PC-3 (cell line): ENCODE measurements around the gene CNTN1. TPM values are rescaled to one million over a fixed set of nuclear protein-coding genes. Genes with fewer than 3 reads are reported as not detected.

ENCODE experiments used
- ATAC-seq: fragments of 200-7000 bp; cut with Tn5 transposase; 2 replicates; pipeline ENCODE4 v1.9.1; 2020; ENCODE audit warnings: mild to moderate bottlenecking, moderate library complexity
- BruUV-seq: library from RNA; stranded (reverse); fragments of 400-500 nt; replicated peaks from 2 replicates; lab custom pipeline; 2021; lab: Mats Ljungman, UMichigan
- CTCF ChIA-PET: fragments of 300-600 bp; sonication (Branson Sonifier 250); formaldehyde crosslinking; loops from one replicate; lab custom pipeline; 2022; ENCODE audit warnings: antibody characterized with exemption; lab: Charles Lee
- POLR2A ChIA-PET: fragments of 300-600 bp; sonication (Branson Sonifier 250); formaldehyde crosslinking; loops from one replicate; lab custom pipeline; 2022; ENCODE audit warnings: antibody characterized with exemption; ENCODE audit not compliant: unreplicated experiment; lab: Charles Lee
- DNase-seq: peaks from one replicate; pipeline ENCODE4 v3.0.0-alpha.2; 2015
- H2AFZ ChIP-seq: fragments of 300-600 bp; sonication (generic); 2 replicates; pipeline ENCODE4 v1.6.0; 2016; ENCODE audit warnings: antibody characterized with exemption, low read length
- H3F3A ChIP-seq: fragments of 300-600 bp; sonication (generic); one replicate; pipeline ENCODE4 v1.6.0; 2017; ENCODE audit warnings: antibody characterized with exemption, low read length, control low read depth, mild to moderate bottlenecking; ENCODE audit not compliant: unreplicated experiment
- H3K27ac ChIP-seq: fragments of 300-600 bp; sonication (generic); 2 replicates; pipeline ENCODE4 v1.5.1; 2016; ENCODE audit warnings: mild to moderate bottlenecking, low read length
- H3K27me3 ChIP-seq: fragments of 300-600 bp; sonication (generic); 2 replicates; pipeline ENCODE4 v1.6.1; 2016; ENCODE audit warnings: low read length, mixed read lengths
- H3K36me3 ChIP-seq: fragments of 300-600 bp; sonication (generic); 2 replicates; pipeline ENCODE4 v1.6.1; 2016; ENCODE audit warnings: low read depth, mixed run types, low read length, mixed read lengths
- H3K4me1 ChIP-seq: fragments of 300-600 bp; sonication (generic); 2 replicates; pipeline ENCODE4 v1.5.1; 2016; ENCODE audit warnings: low read length; ENCODE audit not compliant: insufficient read depth
- H3K4me2 ChIP-seq: fragments of 300-600 bp; sonication (generic); 2 replicates; pipeline ENCODE4 v1.6.0; 2016; ENCODE audit warnings: low read length
- H3K4me3 ChIP-seq: fragments of 300-600 bp; sonication (generic); 2 replicates; pipeline ENCODE4 v1.5.1; 2016; ENCODE audit warnings: mild to moderate bottlenecking, low read length, mixed read lengths
- H3K79me2 ChIP-seq: fragments of 300-600 bp; sonication (generic); 2 replicates; pipeline ENCODE4 v1.6.1; 2017; ENCODE audit warnings: low read length, mixed read lengths
- H3K9ac ChIP-seq: fragments of 300-600 bp; sonication (generic); 2 replicates; pipeline ENCODE4 v1.6.0; 2016; ENCODE audit warnings: mild to moderate bottlenecking, low read length
- H3K9me2 ChIP-seq: fragments of 300-600 bp; sonication (generic); replicated peaks from 2 replicates; pipeline ENCODE4 v1.6.1; 2016; ENCODE audit warnings: mixed run types, low read length, mixed read lengths
- H3K9me3 ChIP-seq: fragments of 300-600 bp; sonication (generic); 2 replicates; pipeline ENCODE4 v1.6.1; 2016; ENCODE audit warnings: low read length, mixed read lengths
- H4K20me1 ChIP-seq: fragments of 300-600 bp; sonication (generic); 2 replicates; pipeline ENCODE4 v1.6.1; 2016; ENCODE audit warnings: low read length, mixed read lengths
- CTCF ChIP-seq: fragments of 300-600 bp; sonication (generic); conservative IDR thresholded peaks from 2 replicates; pipeline ENCODE4 v1.5.1; 2017; ENCODE audit warnings: antibody characterized with exemption, low read depth, mild to moderate bottlenecking, low read length
- EZH2 ChIP-seq: fragments of 300-600 bp; sonication (generic); IDR thresholded peaks from one replicate; pipeline ENCODE4 v1.6.1; 2017; ENCODE audit warnings: antibody characterized with exemption, mild to moderate bottlenecking, low read length; ENCODE audit not compliant: unreplicated experiment
- EZH2phosphoT487 ChIP-seq: fragments of 300-600 bp; sonication (generic); IDR thresholded peaks from 2 replicates; pipeline ENCODE4 v1.6.1; 2018; ENCODE audit warnings: mild to moderate bottlenecking, antibody characterized with exemption, low read length, borderline replicate concordance
- intact Hi-C: fragments of 100-400 bp; cut with micrococcal nuclease; formaldehyde crosslinking; loops from 2 replicates; pipeline ENCODE4 v1.9.0; 2023
- total RNA-seq: library from RNA; depleted of rRNA; stranded (reverse); fragments of >200 nt; gene quantifications from 2 replicates; pipeline ENCODE4 v1.2.3, GENCODE V29; 2014

The CNTN1 gene
- total RNA-seq, 1 experiment from 2014 or later, result not detected

DNA sequence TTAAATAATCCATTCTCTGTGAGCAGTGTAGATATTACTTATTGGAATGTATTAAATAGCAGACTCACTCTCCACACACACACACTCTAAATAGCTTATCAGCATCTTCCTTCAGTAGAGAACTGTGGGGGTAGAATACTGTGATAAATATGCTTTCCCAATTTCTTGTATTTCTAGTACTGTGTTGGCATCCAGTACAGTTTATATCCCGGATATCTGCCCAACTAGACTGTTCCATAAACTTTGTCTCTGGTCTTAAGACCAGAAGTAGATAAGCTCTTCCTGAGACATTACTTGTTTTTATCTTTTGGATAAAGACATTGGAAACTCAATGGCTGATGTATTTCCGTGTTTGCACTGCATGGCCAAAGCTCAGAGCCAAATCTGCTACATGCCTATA is 359.7 kb downstream of the CNTN1 start:
- H3K9me3 ChIP-seq, result no peaks in the 10 kb centered on the region
- H4K20me1 ChIP-seq, result no peaks in the 10 kb centered on the region
- BruUV-seq, result no TSS peak
- no peak overlapping the region for H2AFZ ChIP-seq
- TF ChIP-seq EZH2phosphoT487 (no peak), EZH2 (no peak), CTCF (no peak)
- H3K4me2 ChIP-seq, result no peak overlapping the region
- H3K9me2 ChIP-seq, result no peaks in the 10 kb centered on the region
- no peak overlapping the region for H3K9ac ChIP-seq
- CTCF ChIA-PET, result no interaction called here
- no peaks in the 10 kb centered on the region for H3K36me3 ChIP-seq
- H3K27me3 ChIP-seq, result no peaks in the 10 kb centered on the region
- H3F3A ChIP-seq, result no peaks in the 10 kb centered on the region
- no peaks in the 10 kb centered on the region for H3K79me2 ChIP-seq
- no peaks in the 10 kb centered on the region for H3K4me1 ChIP-seq
- POLR2A ChIA-PET, result no interaction called here
- intact Hi-C loops, result no loop called here
- H3K27ac ChIP-seq, result no peak overlapping the region
- no peak for DNase-seq
- ATAC-seq, result no peak
- H3K4me3 ChIP-seq, result no peak overlapping the region

DNA sequence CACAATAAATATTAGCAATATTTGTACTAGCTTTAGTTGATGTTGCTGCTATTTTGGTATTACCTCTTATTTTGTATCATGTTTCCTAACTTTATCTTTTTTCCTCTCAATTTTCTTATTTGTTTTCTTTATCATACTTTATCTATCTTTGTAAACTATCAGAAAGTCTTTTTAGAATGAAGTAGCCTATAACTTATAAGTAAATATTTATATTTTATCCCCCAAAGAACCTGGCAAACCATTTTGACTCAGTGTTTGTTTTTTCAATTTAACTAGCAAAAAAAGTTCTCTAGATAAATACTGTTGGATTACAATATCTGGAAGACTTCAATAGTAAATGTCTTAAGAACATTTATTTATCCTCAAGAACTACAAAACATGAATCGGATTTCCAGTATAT is 360.2 kb downstream of the CNTN1 start:
- no peak for ATAC-seq

GRCh38 chr12:41053046-41053445 is 360.8 kb downstream of the CNTN1 start:
- Histone ChIP-seq H3K4me2 (no peak overlapping the region), H3K79me2 (no peaks in the 10 kb centered on the region), H3K9ac (no peak overlapping the region), H3F3A (no peaks in the 10 kb centered on the region), H2AFZ (no peak overlapping the region), H3K27me3 (no peaks in the 10 kb centered on the region), H3K4me1 (no peaks in the 10 kb centered on the region), H3K9me3 (no peaks in the 10 kb centered on the region), H4K20me1 (no peaks in the 10 kb centered on the region), H3K27ac (no peak overlapping the region), H3K4me3 (no peak overlapping the region), H3K9me2 (no peaks in the 10 kb centered on the region), H3K36me3 (no peaks in the 10 kb centered on the region)
- POLR2A ChIA-PET, result no interaction called here
- intact Hi-C loops, result no loop called here
- ATAC-seq, result no peak
- DNase-seq, result no peak
- BruUV-seq, result no TSS peak
- TF ChIP-seq CTCF (no peak), EZH2 (no peak), EZH2phosphoT487 (no peak)
- CTCF ChIA-PET, result no interaction called here

More for the DNA sequence above, 360.2 kb downstream of the CNTN1 start:
- Histone ChIP-seq H3F3A (no peaks in the 10 kb centered on the region), H3K9me3 (no peaks in the 10 kb centered on the region), H4K20me1 (no peaks in the 10 kb centered on the region), H2AFZ (no peak overlapping the region), H3K4me3 (no peak overlapping the region), H3K9ac (no peak overlapping the region), H3K36me3 (no peaks in the 10 kb centered on the region), H3K9me2 (no peaks in the 10 kb centered on the region), H3K79me2 (no peaks in the 10 kb centered on the region), H3K27ac (no peak overlapping the region), H3K4me2 (no peak overlapping the region), H3K27me3 (no peaks in the 10 kb centered on the region), H3K4me1 (no peaks in the 10 kb centered on the region)
- intact Hi-C loops, result no loop called here
- ChIA-PET CTCF (no interaction called here), POLR2A (no interaction called here)
- BruUV-seq, result no TSS peak
- TF ChIP-seq CTCF, result no peak
- no peak for DNase-seq
